Neural cell (in vitro differentiated cells): ENCODE data around the gene NOL4L. TPM values are rescaled to one million over a fixed set of nuclear protein-coding genes. Genes with fewer than 3 reads are reported as not detected.

Source experiments
- H2AFZ ChIP-seq: fragments of 200-600, 300-800 bp; sonication (generic), shearing (Covaris generic); 2 replicates; pipeline ENCODE4 v1.6.0; 2014; ENCODE audit warnings: low read depth, mild to moderate bottlenecking, antibody characterized with exemption, low read length, moderate library complexity
- H3F3A ChIP-seq: fragments of 200-600 bp; shearing (Covaris generic); 2 replicates; pipeline ENCODE4 v1.6.1; 2016; ENCODE audit warnings: mild to moderate bottlenecking, moderate library complexity, mixed read lengths, antibody characterized with exemption, low read length; ENCODE audit not compliant: insufficient read depth, poor library complexity, severe bottlenecking
- H3K27ac ChIP-seq: fragments of 200-600, 300-800 bp; sonication (generic), shearing (Covaris generic); 2 replicates; pipeline ENCODE4 v1.5.1; 2014; ENCODE audit warnings: mild to moderate bottlenecking, low read length, moderate library complexity
- H3K27me3 ChIP-seq: fragments of 300-800, 200-600 bp; sonication (generic), shearing (Covaris generic); 2 replicates; pipeline ENCODE4 v1.6.0; 2014; ENCODE audit warnings: mild to moderate bottlenecking, low read depth, low read length, moderate library complexity; ENCODE audit not compliant: insufficient read depth
- H3K36me3 ChIP-seq: fragments of 300-800, 200-600 bp; sonication (generic), shearing (Covaris generic); 2 replicates; pipeline ENCODE4 v1.5.1; 2014; ENCODE audit warnings: mild to moderate bottlenecking, antibody characterized with exemption, low read length, moderate library complexity; ENCODE audit not compliant: insufficient read depth
- H3K4me2 ChIP-seq: fragments of 300-800, 200-600 bp; sonication (generic), shearing (Covaris generic); 2 replicates; pipeline ENCODE4 v1.6.0; 2014; ENCODE audit warnings: mild to moderate bottlenecking, low read length
- H3K4me3 ChIP-seq: fragments of 300-800, 200-600 bp; sonication (generic), shearing (Covaris generic); 2 replicates; pipeline ENCODE4 v1.5.1; 2014; ENCODE audit warnings: mild to moderate bottlenecking, low read length, moderate library complexity
- H3K79me2 ChIP-seq: fragments of 200-600 bp; shearing (Covaris generic); replicated peaks from 2 replicates; pipeline ENCODE4 v1.6.0; 2014; ENCODE audit warnings: mild to moderate bottlenecking, low read length, moderate library complexity; ENCODE audit not compliant: insufficient read depth
- H3K9ac ChIP-seq: fragments of 300-800, 200-600 bp; sonication (generic), shearing (Covaris generic); 2 replicates; pipeline ENCODE4 v1.6.1; 2016; ENCODE audit warnings: mild to moderate bottlenecking, low read length, mixed read lengths
- H3K9me2 ChIP-seq: fragments of 200-600 bp; shearing (Covaris generic); 2 replicates; pipeline ENCODE4 v1.6.1; 2016; ENCODE audit warnings: mild to moderate bottlenecking, low read length, mixed read lengths; ENCODE audit not compliant: insufficient read depth
- H3K9me3 ChIP-seq: fragments of 200-600, 300-800 bp; sonication (generic), shearing (Covaris generic); 2 replicates; pipeline ENCODE4 v1.6.1; 2016; ENCODE audit warnings: mild to moderate bottlenecking, mixed run types, low read length, moderate library complexity, mixed read lengths
- H4K20me1 ChIP-seq: fragments of 200-600 bp; shearing (Covaris generic); 2 replicates; pipeline ENCODE4 v1.6.1; 2016; ENCODE audit warnings: mild to moderate bottlenecking, mixed run types; ENCODE audit not compliant: insufficient read depth
- CTCF ChIP-seq: fragments of 450-650 bp; IDR thresholded peaks from 2 replicates; pipeline ENCODE4 v1.5.1; 2014; ENCODE audit warnings: antibody characterized with exemption, mild to moderate bottlenecking, moderate library complexity; ENCODE audit not compliant: poor library complexity, severe bottlenecking
- EP300 ChIP-seq: fragments of 450-650 bp; conservative IDR thresholded peaks from 2 replicates; pipeline ENCODE4 v1.6.1; 2014; ENCODE audit warnings: antibody characterized with exemption, mild to moderate bottlenecking, moderate library complexity; ENCODE audit not compliant: poor library complexity, severe bottlenecking
- EZH2 ChIP-seq: fragments of 200-600, 300-800 bp; shearing (Covaris generic), sonication (generic); IDR thresholded peaks from 2 replicates; pipeline ENCODE4 v1.6.1; 2014; ENCODE audit warnings: antibody characterized with exemption, low read length, borderline replicate concordance, mild to moderate bottlenecking; ENCODE audit not compliant: insufficient read depth, poor library complexity, severe bottlenecking
- MXI1 ChIP-seq: fragments of 450-650 bp; conservative IDR thresholded peaks from 2 replicates; pipeline ENCODE4 v1.6.1; 2014; ENCODE audit warnings: antibody characterized with exemption, mild to moderate bottlenecking; ENCODE audit not compliant: poor library complexity, severe bottlenecking
- POLR2AphosphoS5 ChIP-seq: IDR thresholded peaks from 2 replicates; pipeline ENCODE4 v1.6.1; 2012
- RAD21 ChIP-seq: fragments of 450-650 bp; conservative IDR thresholded peaks from 2 replicates; pipeline ENCODE4 v1.6.1; 2014; ENCODE audit warnings: antibody characterized with exemption, mild to moderate bottlenecking, moderate library complexity
- REST ChIP-seq: IDR thresholded peaks from 2 replicates; pipeline ENCODE4 v1.6.1; 2012; ENCODE audit warnings: borderline replicate concordance
- SMC3 ChIP-seq: fragments of 450-650 bp; conservative IDR thresholded peaks from 2 replicates; pipeline ENCODE4 v1.6.1; 2014; ENCODE audit warnings: antibody characterized with exemption, mild to moderate bottlenecking, moderate library complexity; ENCODE audit not compliant: poor library complexity
- TAF1 ChIP-seq: IDR thresholded peaks from 2 replicates; pipeline ENCODE4 v1.6.1; 2012; ENCODE audit warnings: low read depth
- polyA plus RNA-seq: library from polyadenylated mRNA; depleted of rRNA; stranded (reverse); fragments of >200 nt; gene quantifications from 2 replicates; pipeline ENCODE4 v1.2.3, GENCODE V29; 2014

The NOL4L gene
- polyA plus RNA-seq, 1 donor from 2014 or later, result 20.4 TPM

GRCh38 chr20:32440758-32441078, 144.4 kb downstream of the NOL4L start:
- Histone ChIP-seq H3K9ac (no peak overlapping the region), H3K4me2 (no peak overlapping the region), H3K9me3 (no peaks in the 10 kb centered on the region), H3K36me3 (peaks cover 14% of the 10 kb centered on the region), H3K4me3 (no peak overlapping the region), H4K20me1 (no peaks in the 10 kb centered on the region), H2AFZ (no peak overlapping the region), H3K27me3 (no peaks in the 10 kb centered on the region), H3F3A (no peaks in the 10 kb centered on the region), H3K79me2 (no peaks in the 10 kb centered on the region), H3K27ac (no peak overlapping the region), H3K9me2 (no peaks in the 10 kb centered on the region)
- TF ChIP-seq TAF1, result no peak
- no peak for TF ChIP-seq REST
- no peak for TF ChIP-seq CTCF
- TF ChIP-seq EZH2, result no peak
- no peak for TF ChIP-seq SMC3
- no peak for TF ChIP-seq MXI1
- no peak for TF ChIP-seq EP300
- TF ChIP-seq RAD21, result no peak
- no peak for TF ChIP-seq POLR2AphosphoS5

- no peak overlapping the region for H3K27ac ChIP-seq
- H3F3A ChIP-seq, result no peaks in the 10 kb centered on the region
- no peak overlapping the region for H2AFZ ChIP-seq
- no peaks in the 10 kb centered on the region for H3K9me2 ChIP-seq
- H3K36me3 ChIP-seq, result peaks cover 17% of the 10 kb centered on the region
- H3K79me2 ChIP-seq, result no peaks in the 10 kb centered on the region
- H3K9me3 ChIP-seq, result no peaks in the 10 kb centered on the region
- no peaks in the 10 kb centered on the region for H3K27me3 ChIP-seq
- H3K9ac ChIP-seq, result no peak overlapping the region
- no peak for TF ChIP-seq EP300
- TF ChIP-seq RAD21, result no peak
- TF ChIP-seq TAF1, result no peak
- TF ChIP-seq SMC3, result no peak
- no peak overlapping the region for H3K4me3 ChIP-seq
- H3K4me2 ChIP-seq, result no peak overlapping the region
- H4K20me1 ChIP-seq, result no peaks in the 10 kb centered on the region
Observed at GRCh38 chr20:32440069-32440757, 144.9 kb downstream of the NOL4L start.
